ENCODE results near the gene BATF.

Gene BATF

DNA sequence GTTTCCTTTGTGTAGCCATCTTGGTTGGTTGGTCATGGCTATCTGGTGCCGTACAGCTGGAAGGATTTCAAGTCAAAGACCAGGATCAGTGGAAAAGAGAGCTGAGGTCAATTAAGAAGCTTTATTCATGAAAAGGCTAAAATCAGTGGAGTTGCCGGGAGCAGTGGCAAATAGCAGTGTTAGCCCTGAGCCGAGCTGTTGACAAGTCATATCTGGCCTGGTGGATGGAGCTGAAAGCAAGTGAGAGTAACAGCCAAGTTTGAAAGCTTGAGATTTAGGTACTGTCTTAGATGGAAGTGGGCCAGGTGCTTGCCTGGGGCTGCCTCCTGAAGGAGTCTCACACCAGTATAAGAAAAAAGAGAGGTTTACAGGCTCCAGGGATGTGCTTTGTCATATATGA lies 9.0 kb downstream of the BATF start:
- H3K4me3 ChIP-seq (replicated peaks in 1 of 2; ENCODE audit: low read depth in 2 of 2, low read length in 2 of 2): no peak overlapping the region
- TF ChIP-seq, protein P1, sequence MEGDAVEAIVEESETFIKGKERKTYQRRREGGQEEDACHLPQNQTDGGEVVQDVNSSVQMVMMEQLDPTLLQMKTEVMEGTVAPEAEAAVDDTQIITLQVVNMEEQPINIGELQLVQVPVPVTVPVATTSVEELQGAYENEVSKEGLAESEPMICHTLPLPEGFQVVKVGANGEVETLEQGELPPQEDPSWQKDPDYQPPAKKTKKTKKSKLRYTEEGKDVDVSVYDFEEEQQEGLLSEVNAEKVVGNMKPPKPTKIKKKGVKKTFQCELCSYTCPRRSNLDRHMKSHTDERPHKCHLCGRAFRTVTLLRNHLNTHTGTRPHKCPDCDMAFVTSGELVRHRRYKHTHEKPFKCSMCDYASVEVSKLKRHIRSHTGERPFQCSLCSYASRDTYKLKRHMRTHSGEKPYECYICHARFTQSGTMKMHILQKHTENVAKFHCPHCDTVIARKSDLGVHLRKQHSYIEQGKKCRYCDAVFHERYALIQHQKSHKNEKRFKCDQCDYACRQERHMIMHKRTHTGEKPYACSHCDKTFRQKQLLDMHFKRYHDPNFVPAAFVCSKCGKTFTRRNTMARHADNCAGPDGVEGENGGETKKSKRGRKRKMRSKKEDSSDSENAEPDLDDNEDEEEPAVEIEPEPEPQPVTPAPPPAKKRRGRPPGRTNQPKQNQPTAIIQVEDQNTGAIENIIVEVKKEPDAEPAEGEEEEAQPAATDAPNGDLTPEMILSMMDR (IDR thresholded peaks at IDR 0.05; ENCODE audit: low read depth, low read length): no peak
- DNase-seq (ENCODE audit: low read depth in 2 of 2): peak in 1 of 2 donors; percentile 62

DNA sequence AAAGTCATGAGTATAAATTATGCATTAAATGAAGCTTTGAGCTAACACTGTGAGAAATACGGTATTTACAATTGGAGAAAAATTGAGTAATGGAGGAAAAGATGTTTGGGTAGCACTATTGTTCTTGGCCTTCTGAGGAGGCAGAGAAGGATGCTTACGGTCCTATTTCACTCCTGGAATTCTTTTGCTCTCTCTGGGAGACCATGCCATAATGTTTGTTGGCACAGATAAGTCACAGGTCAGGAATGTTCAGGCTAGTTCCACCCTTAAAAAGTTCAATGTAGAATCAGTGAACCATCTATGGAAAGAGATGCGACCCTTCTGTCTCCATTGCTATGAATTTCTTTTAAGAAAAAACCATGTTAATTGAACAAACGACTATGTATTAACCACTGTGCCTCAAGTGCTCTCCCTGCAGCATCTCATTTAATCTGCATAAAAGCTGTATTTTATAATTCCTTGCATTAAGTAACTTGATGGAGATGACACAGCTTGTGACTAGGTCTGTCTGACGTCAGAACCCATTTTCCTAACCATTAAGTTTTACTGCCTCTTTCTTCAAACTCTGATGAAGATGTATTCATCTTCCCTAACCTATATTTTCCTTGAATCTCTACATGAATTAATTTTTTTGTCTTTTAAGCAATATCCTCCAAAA lies 9.5 kb downstream of the BATF start:
- H3K4me3 ChIP-seq (replicated peaks in 1 of 2; ENCODE audit: low read depth in 2 of 2, low read length in 2 of 2): no peak overlapping the region
- TF ChIP-seq, protein P1 (IDR thresholded peaks at IDR 0.05; ENCODE audit: low read depth, low read length): no peak
- peak in 1 of 2 donors; percentile 72 for DNase-seq (ENCODE audit: low read depth in 2 of 2)

GRCh38 chr14:75533791-75534555 lies 11.7 kb downstream of the BATF start:
- no peak overlapping the region for H3K4me3 ChIP-seq (replicated peaks in 1 of 2; ENCODE audit: low read depth in 2 of 2, low read length in 2 of 2)
- TF ChIP-seq, protein P1 (IDR thresholded peaks at IDR 0.05; ENCODE audit: low read depth, low read length): no peak
- no peak for DNase-seq (ENCODE audit: low read depth in 2 of 2)

DNA sequence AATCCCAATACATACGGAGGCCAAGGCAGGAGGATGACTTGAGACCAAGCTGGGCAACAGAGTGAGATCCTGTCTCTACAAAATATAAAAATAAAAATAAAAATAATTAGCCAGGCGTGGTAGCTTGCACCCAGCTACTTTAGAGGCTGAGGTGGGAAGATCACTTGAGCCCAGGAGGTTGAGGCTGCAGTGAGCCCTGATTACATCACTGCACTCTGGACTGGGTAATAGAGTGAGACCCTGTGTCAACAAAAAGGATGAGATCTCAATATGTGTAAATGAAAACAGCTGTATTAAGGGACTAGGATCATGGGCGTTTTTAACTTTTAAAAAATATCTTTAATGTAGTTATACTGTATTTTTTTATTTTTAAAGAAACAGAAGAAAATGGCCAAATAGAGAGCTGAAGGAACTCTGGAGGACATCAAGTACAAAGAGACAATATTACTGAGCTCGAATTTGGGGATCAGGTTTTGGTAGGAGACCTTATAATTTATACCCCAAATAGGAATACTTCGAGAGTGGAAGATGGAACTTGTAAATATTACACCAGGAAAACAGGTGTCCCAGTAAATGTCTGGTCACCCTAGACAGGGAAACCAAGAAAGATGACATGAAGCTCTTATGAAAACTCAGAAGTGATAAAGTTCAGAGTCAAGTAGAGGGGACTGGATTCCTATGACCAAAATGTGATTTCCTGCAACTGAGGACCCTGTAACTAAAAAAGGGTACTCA lies 13.1 kb downstream of the BATF start:
- no peak for DNase-seq (ENCODE audit: low read depth in 2 of 2)
- no peak overlapping the region for H3K4me3 ChIP-seq (replicated peaks in 1 of 2; ENCODE audit: low read depth in 2 of 2, low read length in 2 of 2)
- TF ChIP-seq, protein P1 (IDR thresholded peaks at IDR 0.05; ENCODE audit: low read depth, low read length): no peak

GRCh38 chr14:75537071-75537470 lies 14.8 kb downstream of the BATF start:
- TF ChIP-seq, protein P1 (IDR thresholded peaks at IDR 0.05; ENCODE audit: low read depth, low read length): no peak
- DNase-seq (ENCODE audit: low read depth in 2 of 2): no peak
- no peak overlapping the region for H3K4me3 ChIP-seq (replicated peaks in 1 of 2; ENCODE audit: low read depth in 2 of 2, low read length in 2 of 2)

DNA sequence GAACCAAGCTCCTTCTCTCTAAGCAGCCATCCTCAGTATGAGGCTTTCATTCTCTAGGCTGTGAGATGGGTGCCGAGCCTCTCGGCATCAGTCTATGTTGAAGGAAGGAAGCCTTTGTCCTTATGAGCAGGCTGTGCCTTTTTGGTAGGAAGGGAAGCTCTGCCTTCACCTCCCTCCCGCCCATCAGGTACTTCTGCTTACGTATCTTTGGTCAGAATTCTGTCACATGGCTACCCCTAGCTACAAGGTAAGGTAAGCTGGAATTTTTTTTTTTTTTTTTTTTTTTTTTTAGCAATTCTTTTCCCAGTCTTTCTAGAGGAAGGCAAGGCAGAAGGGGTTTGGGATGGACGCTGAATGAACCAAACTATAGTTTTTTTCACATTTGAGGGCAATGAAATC lies 16.9 kb downstream of the BATF start:
- H3K4me3 ChIP-seq (replicated peaks in 1 of 2; ENCODE audit: low read depth in 2 of 2, low read length in 2 of 2): no peak overlapping the region
- no peak for DNase-seq (ENCODE audit: low read depth in 2 of 2)
- TF ChIP-seq, protein P1 (IDR thresholded peaks at IDR 0.05; ENCODE audit: low read depth, low read length): no peak
